Endothelial cell of umbilical vein (primary cell): ENCODE results near the gene PIP5K1C. TPM values are rescaled to one million over a fixed set of nuclear protein-coding genes. Genes with fewer than 3 reads are reported as not detected.

Experiments
- BruUV-seq: library from RNA; stranded (reverse); fragments of 400-500 nt; replicated peaks from 2 replicates; lab custom pipeline; 2021; lab: Mats Ljungman, UMichigan
- CTCF ChIA-PET: fragments of 300-600, 350-600 bp; sonication (Branson Sonifier 250); formaldehyde crosslinking; loops from one replicate; lab custom pipeline; 2021; ENCODE audit warnings: antibody characterized with exemption, inconsistent platforms; lab: Charles Lee
- POLR2A ChIA-PET: fragments of 300-600, 350-600 bp; sonication (Branson Sonifier 250); formaldehyde crosslinking; loops from one replicate; lab custom pipeline; 2021; ENCODE audit warnings: antibody characterized with exemption, inconsistent platforms; lab: Charles Lee
- DNase-seq: peaks from one replicate; pipeline ENCODE4 v3.0.0-alpha.2; 2011; ENCODE audit warnings: low read depth, low spot score
- FAIRE-seq: peaks from 2 replicates; lab custom pipeline; 2011; peaks lifted over from hg19 to GRCh38; lab: Jason Lieb, UNC
- H2AFZ ChIP-seq: 2 replicates; pipeline ENCODE4 v1.6.0; 2012; ENCODE audit warnings: low read depth, low read length, control low read depth, inconsistent platforms
- H3K27ac ChIP-seq: 2 replicates; pipeline ENCODE4 v1.5.1; 2011; ENCODE audit warnings: low read depth, mild to moderate bottlenecking, control low read depth, low read length, moderate library complexity; ENCODE audit not compliant: insufficient read depth
- H3K27me3 ChIP-seq, 2 experiments: 2 replicates each; pipeline versions ENCODE4 v1.6.0 to v1.6.1; 2011; ENCODE audit warnings: low read length in 2 of 2, mixed read lengths in 1 of 2; ENCODE audit not compliant: control insufficient read depth in 2 of 2, insufficient read depth in 2 of 2
- H3K36me3 ChIP-seq, 2 experiments: 2 replicates in 1 of 2; 3 replicates in 1 of 2; pipeline ENCODE4 v1.5.1; 2011; ENCODE audit warnings: low read length in 2 of 2, mild to moderate bottlenecking in 1 of 2, moderate library complexity in 1 of 2; ENCODE audit not compliant: control insufficient read depth in 2 of 2, insufficient read depth in 2 of 2; ENCODE audit errors: extremely low read depth in 1 of 2
- H3K4me1 ChIP-seq: 3 replicates; pipeline ENCODE4 v1.5.1; 2011; ENCODE audit warnings: mild to moderate bottlenecking, low read length; ENCODE audit not compliant: control insufficient read depth, insufficient read depth; ENCODE audit errors: extremely low read depth
- H3K4me2 ChIP-seq: 2 replicates; pipeline ENCODE4 v1.6.1; 2011; ENCODE audit warnings: low read length, control low read depth, mixed read lengths; ENCODE audit not compliant: insufficient read depth
- H3K4me3 ChIP-seq, 3 experiments: fragments of 200-600 bp in 1 of 3; sonication (generic), shearing (Covaris generic) in 1 of 3; replicated peaks in 1 of 3; 2 replicates each; pipeline ENCODE4 v1.5.1; 2011 to 2016; ENCODE audit warnings: control low read depth in 3 of 3, low read length in 3 of 3, mild to moderate bottlenecking in 2 of 3, inconsistent platforms in 1 of 3, low read depth in 1 of 3, moderate library complexity in 1 of 3; ENCODE audit not compliant: insufficient read depth in 1 of 3
- H3K79me2 ChIP-seq: 2 replicates; pipeline ENCODE4 v1.6.0; 2012; ENCODE audit warnings: low read length, inconsistent platforms; ENCODE audit not compliant: control insufficient read depth, insufficient read depth
- H3K9ac ChIP-seq: replicated peaks from 2 replicates; pipeline ENCODE3; 2011; ENCODE audit warnings: low read length, control low read depth; ENCODE audit not compliant: insufficient read depth; ENCODE audit errors: extremely low read depth
- H3K9me1 ChIP-seq: replicated peaks from 3 replicates; pipeline ENCODE4 v1.6.0; 2011; ENCODE audit warnings: mild to moderate bottlenecking, low read length; ENCODE audit not compliant: control insufficient read depth, insufficient read depth; ENCODE audit errors: extremely low read depth
- H3K9me3 ChIP-seq: replicated peaks from 2 replicates; pipeline ENCODE4 v1.5.1; 2012; ENCODE audit warnings: low read length, inconsistent platforms; ENCODE audit not compliant: control insufficient read depth, insufficient read depth
- H4K20me1 ChIP-seq: replicated peaks from 2 replicates; pipeline ENCODE3; 2011; ENCODE audit warnings: mild to moderate bottlenecking, low read length; ENCODE audit not compliant: control insufficient read depth, insufficient read depth; ENCODE audit errors: extremely low read depth
- CTCF ChIP-seq, 2 donors: IDR thresholded peaks; 1 replicate in 1 of 2; 2 replicates in 1 of 2; pipeline ENCODE4 v1.5.1; 2011; ENCODE audit warnings: low read length in 2 of 2, mild to moderate bottlenecking in 2 of 2, moderate library complexity in 2 of 2, control low read depth in 1 of 2, inconsistent platforms in 1 of 2, low read depth in 1 of 2; ENCODE audit not compliant: insufficient read depth in 1 of 2; ENCODE audit errors: extremely low read depth in 1 of 2
- EZH2 ChIP-seq: IDR thresholded peaks from 2 replicates; pipeline ENCODE4 v1.6.1; 2012; ENCODE audit warnings: borderline replicate concordance, low read depth, mild to moderate bottlenecking, moderate library complexity, low read length, inconsistent platforms; ENCODE audit not compliant: severe bottlenecking
- FOS ChIP-seq: IDR thresholded peaks from 2 replicates; pipeline ENCODE4 v1.6.1; 2011; ENCODE audit warnings: mild to moderate bottlenecking, low read length, moderate library complexity, borderline replicate concordance; ENCODE audit not compliant: insufficient read depth
- GATA2 ChIP-seq: IDR thresholded peaks from 2 replicates; pipeline ENCODE4 v1.7.0; 2011; ENCODE audit warnings: low read depth, mild to moderate bottlenecking, moderate library complexity, mixed read lengths, low read length; ENCODE audit not compliant: insufficient read length, insufficient read depth
- JUN ChIP-seq: IDR thresholded peaks from 2 replicates; pipeline ENCODE4 v1.6.1; 2011; ENCODE audit warnings: borderline replicate concordance, low read depth; ENCODE audit not compliant: insufficient read length, insufficient read depth
- MAX ChIP-seq: IDR thresholded peaks from 2 replicates; pipeline ENCODE4 v1.6.1; 2011; ENCODE audit not compliant: insufficient read depth, insufficient read length
- MYC ChIP-seq: IDR thresholded peaks from one replicate; pipeline ENCODE4 v1.6.1; 2011; ENCODE audit warnings: mild to moderate bottlenecking, low read depth, low read length
- POLR2A ChIP-seq: IDR thresholded peaks from 2 replicates; pipeline ENCODE4 v1.6.1; 2012; ENCODE audit warnings: low read depth, mild to moderate bottlenecking, control low read depth, low read length
- POLR2AphosphoS5 ChIP-seq: IDR thresholded peaks from 2 replicates; pipeline ENCODE4 v1.6.1; 2012; ENCODE audit warnings: low read depth, mild to moderate bottlenecking, control low read depth, low read length, moderate library complexity; ENCODE audit not compliant: insufficient read depth
- dilution Hi-C: fragments of 300-500 bp; cut with MboI; formaldehyde crosslinking; loops from one replicate; pipeline ENCODE4 v1.15.0; 2019; ENCODE audit warnings: low sequenced_read_pairs; ENCODE audit not compliant: extremely low pct_ligation_motif_present
- intact Hi-C: fragments of 100-400 bp; cut with micrococcal nuclease; formaldehyde crosslinking; loops from one replicate; pipeline ENCODE4 v1.10.0; 2022
- polyA plus RNA-seq, 4 experiments: library from polyadenylated mRNA; depleted of rRNA in 3 of 4; stranded (reverse) in 3 of 4; unstranded in 1 of 4; fragments of >200 nt; gene quantifications; 2 replicates each; pipeline versions ENCODE4 v1.2.1 to v1.2.3, GENCODE V29; 2011 to 2012; ENCODE audit warnings: missing spikeins in 1 of 4
- total RNA-seq: library from RNA; stranded (reverse); gene quantifications from 2 replicates; pipeline ENCODE4 v1.2.3, GENCODE V29; 2021

Gene PIP5K1C
- total and polyA plus RNA-seq, 2 donors (not counting 3 experiments of a cell fraction or from before 2014, with no cell fraction given): 31.6 to 79.5 TPM

- FAIRE-seq (no peak), DNase-seq (no peak)
- Histone ChIP-seq H3K4me2 (no peak overlapping the region), H3K4me3 (no peak overlapping the region), H3K9me3 (no peaks in the 10 kb centered on the region), H3K27ac (no peak overlapping the region), H3K36me3 (peaks cover 8 to 55% of the 10 kb centered on the region in 2 experiments), H3K27me3 (no peaks in the 10 kb centered on the region), H3K9me1 (no peaks in the 10 kb centered on the region), H4K20me1 (no peaks in the 10 kb centered on the region), H3K9ac (no peak overlapping the region), H2AFZ (no peak overlapping the region), H3K79me2 (no peaks in the 10 kb centered on the region), H3K4me1 (no peaks in the 10 kb centered on the region)
- POLR2A ChIA-PET: interaction anchor here (0.7 kb wide), 1 partner anchor 11 kb away, joined by 7 read pairs; no protein-coding TSS in a partner anchor
- no peak for TF ChIP-seq FOS
- TF ChIP-seq GATA2: no peak
- no peak for TF ChIP-seq MYC
- TF ChIP-seq JUN: no peak
- no peak for TF ChIP-seq CTCF (IDR thresholded peaks at IDR 0.05; ENCODE audit: extremely low read depth in 1 of 2, insufficient read depth in 1 of 2, low read depth in 1 of 2, low read length in 2 of 2)
- TF ChIP-seq EZH2: no peak
- no peak for TF ChIP-seq MAX
- no peak for TF ChIP-seq POLR2A
- no peak for TF ChIP-seq POLR2AphosphoS5
- intact Hi-C loops: no loop called here
- CTCF ChIA-PET: no interaction called here
- no TSS peak for BruUV-seq
- dilution Hi-C loops: no loop called here
These were observed 58.6 kb downstream of the PIP5K1C start for GRCh38 chr19:3641515-3642269.
